Pancreas (tissue), 10 donors: Measurements from ENCODE around the gene TGFB3. TPM values are rescaled to one million over a fixed set of nuclear protein-coding genes. Genes with fewer than 3 reads are reported as not detected.

Experiments
- ATAC-seq, 4 donors: fragments of 200-7000 bp; cut with Tn5 transposase; one replicate each; pipeline versions ENCODE4 v1.8.0 to v1.9.1; 2020; ENCODE audit warnings: mild to moderate bottlenecking in 4 of 4, moderate library complexity in 4 of 4
- DNase-seq, 6 donors: peaks; one replicate each; pipeline ENCODE4 v3.0.0-alpha.2; 2020
- FAIRE-seq: peaks from 2 replicates; lab custom pipeline; 2012; peaks lifted over from hg19 to GRCh38; lab: Jason Lieb, UNC
- H3K27ac ChIP-seq, 4 donors: fragments of 200-600 bp; sonication (generic); 1 replicate in 3 of 4; 2 replicates in 1 of 4; pipeline versions ENCODE4 v1.5.0 to v1.8.0; 2020
- H3K27me3 ChIP-seq, 4 donors: fragments of 200-600 bp; one replicate each; pipeline ENCODE4 v1.8.0; 2021
- H3K36me3 ChIP-seq, 3 donors: fragments of 200-600 bp; sonication (generic) in 1 of 3; one replicate each; pipeline versions ENCODE4 v1.5.0 to v1.8.0; 2020 to 2021
- H3K4me1 ChIP-seq, 3 donors: fragments of 200-600 bp; one replicate each; pipeline ENCODE4 v1.8.0; 2021
- H3K4me3 ChIP-seq, 4 donors: fragments of 200-600 bp; sonication (generic) in 2 of 4; one replicate each; pipeline versions ENCODE4 v1.5.0 to v1.8.0; 2020 to 2021
- H3K9me3 ChIP-seq, 4 donors: fragments of 200-600 bp; one replicate each; pipeline ENCODE4 v1.8.0; 2021
- CTCF ChIP-seq, 4 donors: fragments of 200-600 bp; sonication (generic) in 3 of 4; IDR thresholded peaks; one replicate each; pipeline versions ENCODE4 v1.5.0 to v1.8.0; 2021; ENCODE audit warnings: antibody characterized with exemption in 4 of 4
- WGBS, 2 donors: extraction: QIAGEN DNeasy Blood & Tissue Kit; methylation state at CpG; one replicate each; pipeline ENCODE4 v1.1.7; 2013; 5-methylcytosine and 5-hydroxymethylcytosine counted together
- intact Hi-C, 3 donors: fragments of 100-400 bp; cut with DNase I; formaldehyde crosslinking; loops; one replicate each; pipeline versions ENCODE4 v1.11.1 to v1.14.2; 2022
- polyA plus RNA-seq, 2 donors: library from polyadenylated mRNA; stranded (reverse); fragments of 200-250 nt; gene quantifications; one replicate each; pipeline ENCODE4 v1.2.3, GENCODE V29; 2013
- total RNA-seq, 6 donors: library from RNA; stranded (reverse); fragmentation: NEBNext Ultra II Directional in 4 of 6; extraction: Animal tissue kit (Norgen Biotek cat#: 25700) in 4 of 6; gene quantifications; one replicate each; pipeline versions ENCODE4 v1.2.1 to v1.2.4, GENCODE V29; 2021 to 2023
- donor health status: healthy with polysubstance abuse.
- donor health status: DM: no; HTN: no; CAD: no; lungs with moderate emphysema.
- donor health status: DM: no; HTN: no; CAD: no.
- donor health status: control.
- donor health status: control.
- donor health status: Bipolar disorder and iron deficiency.
- donor health status: DM: yes; HTN: yes; CAD: no.
- donor health status: DM: no; HTN: no; CAD: no.
- donor health status: DM: no; HTN: no; CAD: no.
- donor health status: DM: yes; HTN: yes; CAD: no.

Gene TGFB3
- total and polyA plus RNA-seq, 8 donors: 11.6 to 57.2 (median 31.6) TPM

- FAIRE-seq (no peak), ATAC-seq (no peak), DNase-seq (no peak)
- TF ChIP-seq CTCF (IDR thresholded peaks at IDR 0.05): no peak
- no peaks in the 10 kb centered on the region for H3K4me1 ChIP-seq
- H3K27me3 ChIP-seq: no peaks in the 10 kb centered on the region
- H3K36me3 ChIP-seq: peaks cover 0 to 6% (median 4%) of the 10 kb centered on the region in 3 donors
- no peak overlapping the region for H3K4me3 ChIP-seq
- no peak overlapping the region for H3K27ac ChIP-seq
- WGBS, 2 donors: 97 to 100% methylated on average over 2 of the region's 2 CpGs
- intact Hi-C loops: no loop called here
- H3K9me3 ChIP-seq: no peaks in the 10 kb centered on the region
These were observed 26.1 kb upstream of the TGFB3 start for GRCh38 chr14:76007852-76008251.

GRCh38 chr14:76007379-76007778 is 25.6 kb upstream of the TGFB3 start:
- H3K4me1 ChIP-seq: no peaks in the 10 kb centered on the region
- H3K9me3 ChIP-seq: no peaks in the 10 kb centered on the region
- H3K27me3 ChIP-seq: no peaks in the 10 kb centered on the region
- WGBS, 2 donors: 91 to 94% methylated on average over 1 of the region's 1 CpG
- no peak for ATAC-seq
- no peak overlapping the region for H3K4me3 ChIP-seq
- no peak for FAIRE-seq
- no peak overlapping the region for H3K27ac ChIP-seq
- H3K36me3 ChIP-seq: peaks cover 0 to 6% (median 4%) of the 10 kb centered on the region in 3 donors
- no peak for DNase-seq
- intact Hi-C loops: no loop called here
- no peak for TF ChIP-seq CTCF (IDR thresholded peaks at IDR 0.05)

- Histone ChIP-seq H3K27ac (no peak overlapping the region), H3K9me3 (no peaks in the 10 kb centered on the region), H3K27me3 (no peaks in the 10 kb centered on the region), H3K36me3 (peaks cover 0 to 6% (median 4%) of the 10 kb centered on the region in 3 donors), H3K4me1 (no peaks in the 10 kb centered on the region), H3K4me3 (no peak overlapping the region)
- FAIRE-seq: no peak
- no peak for DNase-seq
- ATAC-seq: peak; percentile 58 to 85 (median 70)
- intact Hi-C loops: no loop called here
- WGBS, 2 donors: 36 to 49% methylated on average over 2 of the region's 2 CpGs
- TF ChIP-seq CTCF (IDR thresholded peaks at IDR 0.05): no peak
These were observed 24.5 kb upstream of the TGFB3 start for GRCh38 chr14:76006253-76006652.

GRCh38 chr14:76002383-76002782 is 20.6 kb upstream of the TGFB3 start:
- Histone ChIP-seq H3K36me3 (peaks cover 0 to 20% (median 4%) of the 10 kb centered on the region in 3 donors), H3K9me3 (no peaks in the 10 kb centered on the region), H3K4me3 (no peak overlapping the region), H3K4me1 (no peaks in the 10 kb centered on the region), H3K27ac (no peak overlapping the region), H3K27me3 (no peaks in the 10 kb centered on the region)
- TF ChIP-seq CTCF (IDR thresholded peaks at IDR 0.05): no peak
- DNase-seq (no peak), ATAC-seq (no peak), FAIRE-seq (no peak)
- WGBS, 2 donors: 91 to 92% methylated on average over 1 of the region's 1 CpG
- intact Hi-C loops: no loop called here

- Histone ChIP-seq H3K9me3 (no peaks in the 10 kb centered on the region), H3K4me1 (no peaks in the 10 kb centered on the region), H3K4me3 (no peak overlapping the region), H3K27ac (no peak overlapping the region), H3K36me3 (peaks cover 0 to 25% (median 0%) of the 10 kb centered on the region in 3 donors), H3K27me3 (no peaks in the 10 kb centered on the region)
- FAIRE-seq (no peak), ATAC-seq (no peak), DNase-seq (no peak)
- intact Hi-C loops: no loop called here
- TF ChIP-seq CTCF (IDR thresholded peaks at IDR 0.05): no peak
- 90 to 92% methylated on average over 6 of the region's 6 CpGs for WGBS, 2 donors
These were observed 17.9 kb upstream of the TGFB3 start for GRCh38 chr14:75999511-76000190.
